Caki2 (cell line): Measurements from ENCODE around the gene PTOV1. TPM values are rescaled to one million over a fixed set of nuclear protein-coding genes. Genes with fewer than 3 reads are reported as not detected.

ENCODE experiments used
- DNase-seq: peaks from one replicate; pipeline ENCODE4 v3.0.0-alpha.2; 2015; ENCODE audit warnings: low read depth
- in situ Hi-C: cut with HindIII; loops from 2 replicates; pipeline ENCODE4 v1.10.0; 2016; ENCODE audit warnings: low sequenced_read_pairs, low pct_unique_long_range_greater_than_20kb, mixed read lengths
- total RNA-seq: library from RNA; depleted of rRNA; stranded (reverse); fragments of >200 nt; shearing (Covaris generic); gene quantifications from 2 replicates; pipeline ENCODE4 v1.2.3, GENCODE V29; 2014; ENCODE audit warnings: low replicate concordance

Gene PTOV1
- total RNA-seq, 1 experiment from 2014 or later, result 126 TPM

- DNase-seq, result no peak
- in situ Hi-C loops, result no loop called here
These were observed 29.4 kb downstream of the PTOV1 start for GRCh38 chr19:49880162-49880869.

- DNase-seq, result no peak
- in situ Hi-C loops, result no loop called here
These were observed 30.2 kb downstream of the PTOV1 start for GRCh38 chr19:49881186-49881585.

GRCh38 chr19:49881672-49882394, 30.9 kb downstream of the PTOV1 start:
- no peak for DNase-seq
- in situ Hi-C loops, result no loop called here

- no peak for DNase-seq
- in situ Hi-C loops, result no loop called here
These were observed 31.7 kb downstream of the PTOV1 start for GRCh38 chr19:49882643-49883042.

- DNase-seq, result no peak
- in situ Hi-C loops, result no loop called here
These were observed 32.1 kb downstream of the PTOV1 start for GRCh38 chr19:49883094-49883493.

GRCh38 chr19:49884109-49884508, 33.1 kb downstream of the PTOV1 start:
- DNase-seq, result no peak
- in situ Hi-C loops, result no loop called here

- no peak for DNase-seq
- in situ Hi-C loops, result no loop called here
These were observed 33.8 kb downstream of the PTOV1 start for GRCh38 chr19:49884760-49885159.

- peak; percentile 42 for DNase-seq
- in situ Hi-C loops, result no loop called here
These were observed 36.2 kb downstream of the PTOV1 start for GRCh38 chr19:49887037-49887664.

GRCh38 chr19:49887665-49888509, 36.9 kb downstream of the PTOV1 start:
- DNase-seq, result no peak
- in situ Hi-C loops, result no loop called here

GRCh38 chr19:49888510-49888824, 37.5 kb downstream of the PTOV1 start:
- DNase-seq, result no peak
- in situ Hi-C loops, result no loop called here

- DNase-seq, result no peak
- in situ Hi-C loops, result no loop called here
These were observed 38.2 kb downstream of the PTOV1 start for GRCh38 chr19:49889038-49889686.

- in situ Hi-C loops, result no loop called here
- peak; percentile 80 for DNase-seq
These were observed 38.9 kb downstream of the PTOV1 start for GRCh38 chr19:49889687-49890348.

- in situ Hi-C loops, result no loop called here
- DNase-seq, result no peak
These were observed 39.7 kb downstream of the PTOV1 start for GRCh38 chr19:49890349-49891311.

GRCh38 chr19:49891393-49891792, 40.4 kb downstream of the PTOV1 start:
- no peak for DNase-seq
- in situ Hi-C loops, result no loop called here

GRCh38 chr19:49892716-49893115, 41.8 kb downstream of the PTOV1 start:
- no peak for DNase-seq
- in situ Hi-C loops, result no loop called here

- no peak for DNase-seq
- in situ Hi-C loops, result no loop called here
These were observed 43.2 kb downstream of the PTOV1 start for GRCh38 chr19:49894011-49894664.
